Measurements from ENCODE around the gene PSMD2. TPM values are rescaled to one million over a fixed set of nuclear protein-coding genes. Genes with fewer than 3 reads are reported as not detected.

The PSMD2 gene
- 259 TPM for total RNA-seq

GRCh38 chr3:184298759-184299487, at the start of gene PSMD2:
Gene PSMD2, plus strand, starts transcription at chr3:184299241. Its CDS starts 26 bp downstream, at chr3:184299267.
- H3K27ac ChIP-seq (ENCODE audit: low read depth, low read length) = peak within 1 kb of the TSS; percentile 69
- H3K9ac ChIP-seq (ENCODE audit: low read depth in 1 of 3, low read length in 3 of 3) = peak within 1 kb of the TSS; percentile 92 to 94 (median 93)
- no peaks in the 10 kb centered on the region for H3K9me3 ChIP-seq (ENCODE audit: control insufficient read depth in 3 of 3, low read length in 3 of 3)
- H3K4me1 ChIP-seq (ENCODE audit: control insufficient read depth in 3 of 3, insufficient read depth in 3 of 3, low read length in 3 of 3) = peaks cover 9 to 20% (median 11%) of the 10 kb centered on the region in 3 donors
- H3K36me3 ChIP-seq (ENCODE audit: control insufficient read depth in 3 of 3, insufficient read depth in 3 of 3, low read length in 3 of 3) = peaks cover 35 to 41% (median 36%) of the 10 kb centered on the region in 3 donors
- peak within 1 kb of the TSS; percentile 88 to 97 (median 95) for H3K4me3 ChIP-seq (ENCODE audit: low read length in 3 of 3)
- H3K27me3 ChIP-seq (ENCODE audit: control insufficient read depth in 3 of 3, insufficient read depth in 3 of 3, low read length in 3 of 3) = no peaks in the 10 kb centered on the region

GRCh38 chr3:184249412-184250166, 49.5 kb upstream of the PSMD2 start, which contains the start of gene EEF1AKMT4:
Gene EEF1AKMT4, plus strand, starts transcription at chr3:184249672. Its CDS starts 23 bp downstream, at chr3:184249695.
- H3K9ac ChIP-seq (ENCODE audit: low read depth in 1 of 3, low read length in 3 of 3) = peak within 1 kb of the TSS; percentile 76 to 89 (median 85)
- H3K27me3 ChIP-seq (ENCODE audit: control insufficient read depth in 3 of 3, insufficient read depth in 3 of 3, low read length in 3 of 3) = no peaks in the 10 kb centered on the region
- peaks cover 11 to 13% (median 11%) of the 10 kb centered on the region in 3 donors for H3K36me3 ChIP-seq (ENCODE audit: control insufficient read depth in 3 of 3, insufficient read depth in 3 of 3, low read length in 3 of 3)
- peak within 1 kb of the TSS; percentile 95 to 97 (median 97) for H3K4me3 ChIP-seq (ENCODE audit: low read length in 3 of 3)
- H3K4me1 ChIP-seq (ENCODE audit: control insufficient read depth in 3 of 3, insufficient read depth in 3 of 3, low read length in 3 of 3) = peaks cover 13 to 27% (median 18%) of the 10 kb centered on the region in 3 donors
- peak within 1 kb of the TSS; percentile 87 for H3K27ac ChIP-seq (ENCODE audit: low read depth, low read length)
- H3K9me3 ChIP-seq (ENCODE audit: control insufficient read depth in 3 of 3, low read length in 3 of 3) = no peaks in the 10 kb centered on the region

DNA sequence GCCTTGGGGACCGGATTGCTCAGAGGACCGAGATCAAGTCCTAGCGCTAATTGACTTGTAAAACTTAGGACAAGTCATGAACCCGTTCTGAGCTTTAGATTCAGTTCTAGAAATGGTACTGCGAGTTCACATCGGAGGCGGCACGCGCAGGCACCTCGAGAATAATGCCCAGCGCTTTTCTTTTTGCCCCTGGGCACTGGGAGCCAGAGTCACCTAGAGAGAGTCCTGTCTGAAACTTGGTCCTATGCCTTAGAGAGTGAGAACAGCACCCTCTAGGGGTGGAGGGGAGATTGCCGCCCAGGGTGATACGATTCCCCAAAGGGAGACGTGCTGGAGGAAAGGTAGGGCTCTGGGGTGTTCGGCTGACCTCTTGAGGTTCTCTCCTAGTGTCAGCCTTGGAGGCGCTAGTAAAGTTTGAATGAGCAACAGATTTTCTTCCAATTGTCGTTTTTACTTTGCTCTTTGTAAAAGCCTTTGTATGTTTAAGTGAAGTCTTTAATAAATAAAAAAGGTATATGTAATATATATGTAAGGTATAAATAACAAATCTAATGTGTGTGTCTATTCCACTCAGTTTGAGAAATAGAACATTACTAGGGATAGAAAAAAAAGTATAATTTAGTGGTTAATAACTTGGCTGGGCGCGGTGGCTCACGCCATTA, 48.7 kb upstream of the PSMD2 start:
- H3K9me3 ChIP-seq (ENCODE audit: control insufficient read depth in 3 of 3, low read length in 3 of 3) = no peaks in the 10 kb centered on the region
- peaks cover 4 to 6% (median 4%) of the 10 kb centered on the region in 3 donors for H3K36me3 ChIP-seq (ENCODE audit: control insufficient read depth in 3 of 3, insufficient read depth in 3 of 3, low read length in 3 of 3)
- no peaks in the 10 kb centered on the region for H3K27me3 ChIP-seq (ENCODE audit: control insufficient read depth in 3 of 3, insufficient read depth in 3 of 3, low read length in 3 of 3)
- peak overlapping the region; percentile 95 to 97 (median 97) for H3K4me3 ChIP-seq (ENCODE audit: low read length in 3 of 3)
- peak overlapping the region; percentile 63 to 82 (median 76) for H3K9ac ChIP-seq (ENCODE audit: low read depth in 1 of 3, low read length in 3 of 3)
- peaks cover 13 to 27% (median 18%) of the 10 kb centered on the region in 3 donors for H3K4me1 ChIP-seq (ENCODE audit: control insufficient read depth in 3 of 3, insufficient read depth in 3 of 3, low read length in 3 of 3)
- peak overlapping the region; percentile 16 for H3K27ac ChIP-seq (ENCODE audit: low read depth, low read length)

DNA sequence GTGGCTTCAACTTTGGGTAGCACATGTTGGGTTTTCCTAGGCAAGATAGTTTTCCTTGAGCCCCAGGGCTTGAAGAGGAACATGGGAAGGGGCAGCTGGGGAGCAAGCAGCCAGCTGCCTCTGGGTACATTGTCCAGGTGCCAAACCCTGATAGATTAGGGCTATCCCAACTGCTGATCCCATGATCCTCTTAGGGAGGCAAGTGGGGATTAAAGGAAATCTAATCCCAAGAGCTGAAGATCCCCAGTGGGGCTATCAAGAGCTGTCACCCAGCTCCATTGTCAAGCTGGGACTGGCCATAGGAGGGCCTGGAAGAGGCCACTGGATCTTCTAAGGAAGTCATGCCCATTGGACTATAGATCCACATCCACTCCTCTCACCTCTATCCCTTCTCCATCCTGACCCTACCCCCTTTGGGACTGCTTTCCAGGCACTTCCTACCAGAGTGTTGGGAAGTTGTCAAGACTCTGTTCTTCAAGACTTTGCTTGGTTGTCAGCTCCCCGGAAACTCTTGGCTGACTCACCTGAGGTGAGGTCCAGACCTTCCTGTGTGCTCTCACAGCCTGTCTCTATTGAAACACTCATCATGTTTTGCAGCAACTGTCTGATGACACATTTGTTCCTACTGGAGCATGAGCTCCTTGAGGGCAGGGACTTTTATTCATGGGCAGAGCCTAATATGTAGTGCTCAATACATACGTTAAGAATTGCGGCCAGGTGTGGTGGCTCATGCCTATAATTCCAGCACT, 43.6 kb upstream of the PSMD2 start:
- no peak overlapping the region for H3K9ac ChIP-seq (ENCODE audit: low read depth in 1 of 3, low read length in 3 of 3)
- peaks cover 0 to 5% (median 0%) of the 10 kb centered on the region in 3 donors for H3K36me3 ChIP-seq (ENCODE audit: control insufficient read depth in 3 of 3, insufficient read depth in 3 of 3, low read length in 3 of 3)
- H3K9me3 ChIP-seq (ENCODE audit: control insufficient read depth in 3 of 3, low read length in 3 of 3) = no peaks in the 10 kb centered on the region
- peaks cover 5 to 8% (median 5%) of the 10 kb centered on the region in 3 donors for H3K4me1 ChIP-seq (ENCODE audit: control insufficient read depth in 3 of 3, insufficient read depth in 3 of 3, low read length in 3 of 3)
- H3K27me3 ChIP-seq (ENCODE audit: control insufficient read depth in 3 of 3, insufficient read depth in 3 of 3, low read length in 3 of 3) = peaks cover 17 to 24% (median 17%) of the 10 kb centered on the region in 3 donors
- no peak overlapping the region for H3K4me3 ChIP-seq (ENCODE audit: low read length in 3 of 3)
- no peak overlapping the region for H3K27ac ChIP-seq (ENCODE audit: low read depth, low read length)

GRCh38 chr3:184257083-184257915, 41.7 kb upstream of the PSMD2 start:
- Histone ChIP-seq H3K36me3 (ENCODE audit: control insufficient read depth in 3 of 3, insufficient read depth in 3 of 3, low read length in 3 of 3) (peaks cover 0 to 5% (median 0%) of the 10 kb centered on the region in 3 donors), H3K4me1 (ENCODE audit: control insufficient read depth in 3 of 3, insufficient read depth in 3 of 3, low read length in 3 of 3) (peaks cover 13 to 18% (median 14%) of the 10 kb centered on the region in 3 donors), H3K27me3 (ENCODE audit: control insufficient read depth in 3 of 3, insufficient read depth in 3 of 3, low read length in 3 of 3) (peaks cover 29 to 37% (median 30%) of the 10 kb centered on the region in 3 donors), H3K4me3 (ENCODE audit: low read length in 3 of 3) (no peak overlapping the region), H3K9ac (ENCODE audit: low read depth in 1 of 3, low read length in 3 of 3) (no peak overlapping the region), H3K9me3 (ENCODE audit: control insufficient read depth in 3 of 3, low read length in 3 of 3) (no peaks in the 10 kb centered on the region), H3K27ac (ENCODE audit: low read depth, low read length) (no peak overlapping the region)

DNA sequence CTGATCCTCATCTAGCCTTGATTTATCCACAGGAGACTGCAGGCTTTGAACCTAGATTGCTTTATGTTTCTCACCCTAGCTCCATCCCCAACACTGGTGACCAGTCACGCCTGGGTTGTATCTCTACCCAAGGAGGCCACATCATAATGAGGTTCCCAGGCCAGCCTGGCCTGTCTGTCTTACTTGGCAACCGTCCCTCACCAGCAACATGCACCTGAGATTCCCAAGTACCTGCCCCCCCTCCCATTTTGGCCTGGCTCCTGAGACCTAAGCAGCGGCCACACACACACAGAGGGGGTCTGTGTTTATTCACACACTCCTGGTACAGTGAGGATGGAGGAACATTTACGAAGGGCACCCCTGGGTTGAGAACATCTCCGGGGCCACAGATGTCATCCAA, 40.1 kb upstream of the PSMD2 start:
- peaks cover 13 to 24% (median 19%) of the 10 kb centered on the region in 3 donors for H3K4me1 ChIP-seq (ENCODE audit: control insufficient read depth in 3 of 3, insufficient read depth in 3 of 3, low read length in 3 of 3)
- no peak overlapping the region for H3K27ac ChIP-seq (ENCODE audit: low read depth, low read length)
- no peak overlapping the region for H3K4me3 ChIP-seq (ENCODE audit: low read length in 3 of 3)
- H3K9me3 ChIP-seq (ENCODE audit: control insufficient read depth in 3 of 3, low read length in 3 of 3) = no peaks in the 10 kb centered on the region
- H3K27me3 ChIP-seq (ENCODE audit: control insufficient read depth in 3 of 3, insufficient read depth in 3 of 3, low read length in 3 of 3) = peaks cover 40 to 45% (median 40%) of the 10 kb centered on the region in 3 donors
- H3K9ac ChIP-seq (ENCODE audit: low read depth in 1 of 3, low read length in 3 of 3) = no peak overlapping the region
- peaks cover 0 to 5% (median 0%) of the 10 kb centered on the region in 3 donors for H3K36me3 ChIP-seq (ENCODE audit: control insufficient read depth in 3 of 3, insufficient read depth in 3 of 3, low read length in 3 of 3)

DNA sequence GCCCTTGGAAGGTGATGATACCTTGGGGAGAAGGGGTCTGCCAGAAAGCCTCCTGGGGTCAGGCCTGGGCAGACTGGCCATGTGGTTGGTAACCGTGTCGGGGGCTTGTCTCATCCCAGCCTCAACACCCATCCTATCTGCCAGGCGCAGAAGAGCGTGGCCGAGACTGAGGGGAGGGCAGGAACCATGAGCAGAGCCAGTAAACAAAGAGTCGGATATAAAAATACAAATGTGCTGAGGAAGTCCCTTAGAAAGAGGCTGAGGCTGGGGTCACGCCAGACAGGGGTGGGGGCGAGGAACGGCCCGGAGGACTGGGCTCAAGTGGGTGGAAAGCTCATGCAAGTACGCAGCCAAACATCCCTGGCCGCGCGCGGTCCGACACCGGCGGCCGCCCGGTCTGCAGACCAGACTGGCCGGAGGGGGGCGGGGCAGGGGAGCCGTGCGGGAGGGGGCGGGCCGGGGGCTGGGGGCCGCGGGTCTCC, 39.6 kb upstream of the PSMD2 start:
- H3K4me3 ChIP-seq (ENCODE audit: low read length in 3 of 3) = no peak overlapping the region
- no peaks in the 10 kb centered on the region for H3K9me3 ChIP-seq (ENCODE audit: control insufficient read depth in 3 of 3, low read length in 3 of 3)
- peaks cover 0 to 5% (median 0%) of the 10 kb centered on the region in 3 donors for H3K36me3 ChIP-seq (ENCODE audit: control insufficient read depth in 3 of 3, insufficient read depth in 3 of 3, low read length in 3 of 3)
- H3K9ac ChIP-seq (ENCODE audit: low read depth in 1 of 3, low read length in 3 of 3) = no peak overlapping the region
- H3K27me3 ChIP-seq (ENCODE audit: control insufficient read depth in 3 of 3, insufficient read depth in 3 of 3, low read length in 3 of 3) = peaks cover 40 to 47% (median 41%) of the 10 kb centered on the region in 3 donors
- no peak overlapping the region for H3K27ac ChIP-seq (ENCODE audit: low read depth, low read length)
- peaks cover 13 to 24% (median 19%) of the 10 kb centered on the region in 3 donors for H3K4me1 ChIP-seq (ENCODE audit: control insufficient read depth in 3 of 3, insufficient read depth in 3 of 3, low read length in 3 of 3)

- Histone ChIP-seq H3K27me3 (ENCODE audit: control insufficient read depth in 3 of 3, insufficient read depth in 3 of 3, low read length in 3 of 3) (peaks cover 40 to 53% (median 44%) of the 10 kb centered on the region in 3 donors), H3K36me3 (ENCODE audit: control insufficient read depth in 3 of 3, insufficient read depth in 3 of 3, low read length in 3 of 3) (peaks cover 0 to 5% (median 0%) of the 10 kb centered on the region in 3 donors), H3K4me3 (ENCODE audit: low read length in 3 of 3) (peak overlapping the region in 2 of 3 donors; percentile 32 to 35), H3K9ac (ENCODE audit: low read depth in 1 of 3, low read length in 3 of 3) (no peak overlapping the region), H3K27ac (ENCODE audit: low read depth, low read length) (no peak overlapping the region), H3K4me1 (ENCODE audit: control insufficient read depth in 3 of 3, insufficient read depth in 3 of 3, low read length in 3 of 3) (peaks cover 13 to 24% (median 19%) of the 10 kb centered on the region in 3 donors), H3K9me3 (ENCODE audit: control insufficient read depth in 3 of 3, low read length in 3 of 3) (no peaks in the 10 kb centered on the region)
These were observed 38.9 kb upstream of the PSMD2 start for GRCh38 chr3:184259878-184260723.
